Peyer's patch (tissue), 4 donors: ENCODE results near the gene PTGES. TPM values are rescaled to one million over a fixed set of nuclear protein-coding genes. Genes with fewer than 3 reads are reported as not detected.

Experiments
- DNase-seq, 3 donors: peaks; one replicate each; pipeline ENCODE4 v3.0.0-alpha.2; 2017 to 2019
- H3K27ac ChIP-seq, 4 donors: fragments of 200-600 bp; sonication (generic); one replicate each; pipeline ENCODE4 v1.5.1; 2016 to 2019
- H3K27me3 ChIP-seq, 2 donors: fragments of 200-600 bp; sonication (generic); one replicate each; pipeline ENCODE4 v1.5.1; 2019
- H3K36me3 ChIP-seq, 3 donors: fragments of 200-600 bp; sonication (generic); one replicate each; pipeline ENCODE4 v1.5.1; 2016 to 2019
- H3K4me1 ChIP-seq, 4 donors: fragments of 200-600 bp; sonication (generic); one replicate each; pipeline ENCODE4 v1.5.1; 2016 to 2019
- H3K4me3 ChIP-seq, 4 donors: fragments of 200-600 bp; sonication (generic); 1 replicate in 3 of 4; 2 replicates in 1 of 4; pipeline ENCODE4 v1.5.1; 2016 to 2019; ENCODE audit warnings: mild to moderate bottlenecking in 1 of 4
- H3K9me3 ChIP-seq, 4 donors: fragments of 200-600 bp; sonication (generic); one replicate each; pipeline ENCODE4 v1.5.1; 2016 to 2019; ENCODE audit warnings: mild to moderate bottlenecking in 1 of 4
- POLR2A ChIP-seq, 2 donors: fragments of 450-650 bp; IDR thresholded peaks; one replicate each; pipeline ENCODE4 v1.5.1; 2017; ENCODE audit warnings: antibody characterized with exemption in 2 of 2, mild to moderate bottlenecking in 2 of 2, moderate library complexity in 2 of 2
- total RNA-seq, 4 donors: library from RNA; depleted of rRNA; stranded (reverse); fragments of >200 nt; gene quantifications; one replicate each; pipeline ENCODE4 v1.1.0, GENCODE V29; 2016
- TF ChIP-seq, protein P1 (sequence below), 6 experiments: fragments of 450-650 bp in 4 of 6; fragments of 200-600 bp in 2 of 6; sonication (generic) in 1 of 6; IDR thresholded peaks; one replicate each; pipeline ENCODE4 v1.5.1; 2017 to 2019; ENCODE audit warnings: antibody characterized with exemption in 6 of 6, mild to moderate bottlenecking in 3 of 6, moderate library complexity in 1 of 6

Gene PTGES
- total RNA-seq, 4 donors from 2014 or later: 1.8 to 8.7 (median 6.8) TPM

DNA sequence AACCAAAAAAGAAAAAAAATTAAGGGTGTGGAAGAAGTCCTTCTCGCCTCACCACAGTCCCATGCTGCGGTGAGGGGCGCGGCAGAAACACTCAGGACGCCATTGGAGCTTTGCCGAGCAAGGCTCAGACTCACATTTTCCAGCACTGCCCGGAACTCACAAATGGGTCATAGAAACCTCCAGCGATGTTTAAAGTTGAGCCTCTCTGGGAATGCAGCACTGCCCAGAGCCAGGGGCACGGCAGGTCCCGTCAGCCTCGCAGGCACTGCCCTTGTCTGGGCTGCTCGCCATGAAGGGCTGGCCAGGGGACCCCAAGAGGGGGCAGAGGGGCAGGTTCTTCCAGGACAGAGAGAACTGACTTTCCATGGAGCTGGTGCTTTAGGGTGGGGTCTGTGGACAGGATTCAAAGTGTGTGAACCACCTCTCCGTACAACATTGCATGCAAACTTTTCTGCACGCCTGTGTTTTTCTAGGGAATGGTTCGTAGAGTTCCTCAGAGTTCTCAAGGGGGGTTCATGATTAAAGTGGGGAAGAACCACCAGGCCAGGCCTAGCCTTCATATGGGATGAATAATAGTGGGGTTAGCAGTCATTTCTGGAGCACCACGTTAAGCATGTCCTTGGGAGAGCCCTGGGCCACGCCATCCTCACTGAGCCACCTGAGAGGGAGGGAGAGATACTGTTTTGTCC, 49.0 kb downstream of the PTGES start:
- TF ChIP-seq, protein P1, sequence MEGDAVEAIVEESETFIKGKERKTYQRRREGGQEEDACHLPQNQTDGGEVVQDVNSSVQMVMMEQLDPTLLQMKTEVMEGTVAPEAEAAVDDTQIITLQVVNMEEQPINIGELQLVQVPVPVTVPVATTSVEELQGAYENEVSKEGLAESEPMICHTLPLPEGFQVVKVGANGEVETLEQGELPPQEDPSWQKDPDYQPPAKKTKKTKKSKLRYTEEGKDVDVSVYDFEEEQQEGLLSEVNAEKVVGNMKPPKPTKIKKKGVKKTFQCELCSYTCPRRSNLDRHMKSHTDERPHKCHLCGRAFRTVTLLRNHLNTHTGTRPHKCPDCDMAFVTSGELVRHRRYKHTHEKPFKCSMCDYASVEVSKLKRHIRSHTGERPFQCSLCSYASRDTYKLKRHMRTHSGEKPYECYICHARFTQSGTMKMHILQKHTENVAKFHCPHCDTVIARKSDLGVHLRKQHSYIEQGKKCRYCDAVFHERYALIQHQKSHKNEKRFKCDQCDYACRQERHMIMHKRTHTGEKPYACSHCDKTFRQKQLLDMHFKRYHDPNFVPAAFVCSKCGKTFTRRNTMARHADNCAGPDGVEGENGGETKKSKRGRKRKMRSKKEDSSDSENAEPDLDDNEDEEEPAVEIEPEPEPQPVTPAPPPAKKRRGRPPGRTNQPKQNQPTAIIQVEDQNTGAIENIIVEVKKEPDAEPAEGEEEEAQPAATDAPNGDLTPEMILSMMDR (IDR thresholded peaks at IDR 0.05): no peak
- no peak for TF ChIP-seq POLR2A (IDR thresholded peaks at IDR 0.05)
- no peaks in the 10 kb centered on the region for H3K27me3 ChIP-seq
- H3K4me3 ChIP-seq: no peak overlapping the region
- DNase-seq: no peak
- H3K9me3 ChIP-seq: no peaks in the 10 kb centered on the region
- H3K4me1 ChIP-seq: peaks cover 0 to 13% (median 0%) of the 10 kb centered on the region in 4 donors
- no peaks in the 10 kb centered on the region for H3K36me3 ChIP-seq
- H3K27ac ChIP-seq: peak overlapping the region in 1 of 4 donors; percentile 6

DNA sequence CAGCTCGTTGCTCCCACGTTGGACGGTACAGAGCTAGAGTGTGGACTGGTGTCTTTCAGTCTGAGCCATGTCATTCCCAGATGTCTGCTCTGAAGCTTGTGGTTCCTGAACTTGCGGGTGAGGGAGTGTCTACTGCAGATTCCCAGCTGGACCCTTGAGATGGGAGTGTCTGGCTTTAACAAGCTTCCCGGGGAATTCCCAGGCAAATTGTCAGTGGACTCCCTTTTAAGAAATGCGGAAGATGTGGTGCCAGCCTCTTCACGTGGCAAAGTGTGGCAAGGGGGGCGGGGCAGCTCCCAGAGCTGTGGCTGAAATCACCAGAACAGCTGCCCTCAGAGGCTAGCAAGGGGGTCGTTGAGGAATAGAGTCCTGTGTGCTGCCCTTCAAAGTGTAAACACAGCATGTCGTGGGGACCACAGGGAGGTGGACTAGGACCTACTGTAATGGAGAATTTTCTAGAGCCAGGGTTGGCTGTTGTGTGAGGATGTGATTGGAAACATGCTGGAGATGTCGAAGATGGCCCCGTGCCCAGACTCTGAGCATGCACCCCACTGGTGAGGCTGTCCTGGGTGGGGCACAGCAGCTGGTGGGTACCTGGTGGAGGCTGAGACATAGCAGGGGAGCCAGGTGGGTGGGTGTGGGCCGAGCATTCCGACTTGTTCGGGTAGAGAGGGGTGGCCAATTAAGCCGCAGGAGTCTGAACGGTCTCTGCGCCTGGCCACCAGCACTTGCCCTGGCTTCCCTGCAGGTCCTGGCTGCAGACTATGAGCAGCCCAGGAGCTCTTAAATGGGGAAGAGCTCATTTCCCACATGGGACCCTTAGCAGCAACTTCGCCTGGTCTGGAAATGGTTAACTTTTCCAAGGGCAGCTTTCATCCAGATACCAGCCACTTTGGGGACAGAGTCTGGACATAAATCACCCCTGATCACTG, 50.0 kb downstream of the PTGES start:
- DNase-seq: peak in 1 of 3 donors; percentile 61
- H3K9me3 ChIP-seq: no peaks in the 10 kb centered on the region
- H3K27me3 ChIP-seq: no peaks in the 10 kb centered on the region
- no peak for TF ChIP-seq POLR2A (IDR thresholded peaks at IDR 0.05)
- TF ChIP-seq, protein P1 (IDR thresholded peaks at IDR 0.05): no peak
- H3K4me3 ChIP-seq: no peak overlapping the region
- H3K4me1 ChIP-seq: peaks cover 0 to 13% (median 0%) of the 10 kb centered on the region in 4 donors
- peak overlapping the region in 1 of 4 donors; percentile 6 for H3K27ac ChIP-seq
- H3K36me3 ChIP-seq: no peaks in the 10 kb centered on the region

DNA sequence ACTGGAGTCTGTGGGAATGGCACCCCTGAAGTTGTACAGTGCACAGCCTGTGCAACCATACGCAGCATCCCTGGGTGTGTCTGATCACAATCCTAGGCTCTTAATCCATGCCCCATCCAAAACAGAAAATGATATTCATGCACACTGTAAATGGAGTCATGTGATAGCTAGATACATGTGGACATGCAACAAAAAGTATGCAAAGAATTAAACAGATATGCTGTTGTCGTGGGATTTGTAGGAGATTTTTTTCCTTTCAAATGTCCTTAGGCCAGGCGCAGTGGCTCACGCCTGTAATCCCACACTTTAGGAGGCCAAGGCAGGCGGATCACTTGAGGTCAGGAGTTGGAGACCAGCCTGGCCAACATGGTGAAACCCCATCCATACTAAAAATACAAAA, 51.3 kb downstream of the PTGES start:
- no peak overlapping the region for H3K27ac ChIP-seq
- H3K27me3 ChIP-seq: no peaks in the 10 kb centered on the region
- DNase-seq: no peak
- TF ChIP-seq, protein P1 (IDR thresholded peaks at IDR 0.05): no peak
- TF ChIP-seq POLR2A (IDR thresholded peaks at IDR 0.05): no peak
- no peak overlapping the region for H3K4me3 ChIP-seq
- no peaks in the 10 kb centered on the region for H3K36me3 ChIP-seq
- H3K4me1 ChIP-seq: peaks cover 0 to 22% (median 0%) of the 10 kb centered on the region in 4 donors
- H3K9me3 ChIP-seq: no peaks in the 10 kb centered on the region

DNA sequence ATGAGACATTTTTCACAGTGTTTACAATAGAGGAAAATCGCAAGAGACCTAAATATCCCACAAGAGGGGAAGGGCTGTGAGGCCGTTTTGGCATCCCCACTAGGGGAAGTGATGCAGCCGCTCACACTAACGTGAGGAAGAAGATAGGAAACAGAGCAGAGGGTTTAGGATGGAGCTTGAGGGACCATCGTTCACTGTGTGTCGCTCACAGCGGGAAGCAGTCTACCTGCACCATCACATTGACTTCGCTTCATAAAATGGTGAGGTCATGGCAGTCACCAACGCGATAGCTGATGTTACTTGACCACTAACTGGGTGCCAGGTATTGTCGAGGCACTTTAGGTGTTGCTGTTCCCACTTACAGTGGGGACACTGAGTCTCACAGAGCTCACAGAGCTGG, 51.8 kb downstream of the PTGES start:
- H3K27ac ChIP-seq: no peak overlapping the region
- TF ChIP-seq, protein P1 (IDR thresholded peaks at IDR 0.05): no peak
- no peak for TF ChIP-seq POLR2A (IDR thresholded peaks at IDR 0.05)
- H3K4me3 ChIP-seq: no peak overlapping the region
- DNase-seq: no peak
- no peaks in the 10 kb centered on the region for H3K27me3 ChIP-seq
- peaks cover 0 to 22% (median 0%) of the 10 kb centered on the region in 4 donors for H3K4me1 ChIP-seq
- H3K36me3 ChIP-seq: no peaks in the 10 kb centered on the region
- H3K9me3 ChIP-seq: no peaks in the 10 kb centered on the region

DNA sequence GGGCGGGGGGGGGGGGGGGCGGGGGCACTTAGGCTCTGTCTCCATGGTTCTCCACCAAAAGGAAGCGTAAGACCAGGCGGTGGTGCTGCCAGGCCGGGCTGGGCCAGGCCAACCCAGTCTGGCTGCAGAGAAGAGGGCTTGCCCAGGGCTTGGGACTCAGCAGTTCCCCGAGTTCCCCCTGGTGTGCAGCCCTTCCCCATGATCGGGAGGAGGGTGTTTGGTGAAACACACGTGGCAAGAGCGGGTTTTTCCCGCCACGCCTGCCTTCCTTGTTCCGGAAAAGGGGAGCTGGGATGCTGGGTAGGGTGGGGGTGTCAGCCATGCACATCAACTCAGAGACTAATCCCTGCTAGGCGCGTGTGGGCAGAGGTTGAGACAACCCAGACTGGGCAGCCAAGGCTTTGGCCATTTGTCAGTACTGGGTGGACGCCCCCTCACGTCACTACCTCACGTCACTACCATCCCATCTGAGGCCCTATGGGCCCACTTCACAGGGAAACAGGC, 54.5 kb downstream of the PTGES start:
- DNase-seq: peak in 1 of 3 donors; percentile 51
- no peaks in the 10 kb centered on the region for H3K27me3 ChIP-seq
- H3K27ac ChIP-seq: peak overlapping the region in 3 of 4 donors; percentile 4 to 57 (median 17)
- no peak for TF ChIP-seq POLR2A (IDR thresholded peaks at IDR 0.05)
- TF ChIP-seq, protein P1 (IDR thresholded peaks at IDR 0.05): no peak
- peak overlapping the region in 1 of 4 donors; percentile 43 for H3K4me3 ChIP-seq
- H3K36me3 ChIP-seq: no peaks in the 10 kb centered on the region
- peaks cover 0 to 22% (median 0%) of the 10 kb centered on the region in 4 donors for H3K4me1 ChIP-seq
- no peaks in the 10 kb centered on the region for H3K9me3 ChIP-seq
